CD4-positive, alpha-beta T cell treated with Interleukin-15 for 1 hour (primary cell): ENCODE results near the gene PCBP1.
"Not testable (repeated sequence)": the region's sequence is repeated elsewhere in the genome, so short reads cannot be mapped to it uniquely, and the experiment has no call there.

Experiments used
- DNase-seq: peaks from one replicate; pipeline ENCODE4 v3.0.0-alpha.2; 2020

The PCBP1 gene

GRCh38 chr2:70128005-70128404, 40.7 kb downstream of the PCBP1 start:
- DNase-seq, result no peak

GRCh38 chr2:70131344-70132143, 44.3 kb downstream of the PCBP1 start:
- DNase-seq, result not testable (repeated sequence)

DNA sequence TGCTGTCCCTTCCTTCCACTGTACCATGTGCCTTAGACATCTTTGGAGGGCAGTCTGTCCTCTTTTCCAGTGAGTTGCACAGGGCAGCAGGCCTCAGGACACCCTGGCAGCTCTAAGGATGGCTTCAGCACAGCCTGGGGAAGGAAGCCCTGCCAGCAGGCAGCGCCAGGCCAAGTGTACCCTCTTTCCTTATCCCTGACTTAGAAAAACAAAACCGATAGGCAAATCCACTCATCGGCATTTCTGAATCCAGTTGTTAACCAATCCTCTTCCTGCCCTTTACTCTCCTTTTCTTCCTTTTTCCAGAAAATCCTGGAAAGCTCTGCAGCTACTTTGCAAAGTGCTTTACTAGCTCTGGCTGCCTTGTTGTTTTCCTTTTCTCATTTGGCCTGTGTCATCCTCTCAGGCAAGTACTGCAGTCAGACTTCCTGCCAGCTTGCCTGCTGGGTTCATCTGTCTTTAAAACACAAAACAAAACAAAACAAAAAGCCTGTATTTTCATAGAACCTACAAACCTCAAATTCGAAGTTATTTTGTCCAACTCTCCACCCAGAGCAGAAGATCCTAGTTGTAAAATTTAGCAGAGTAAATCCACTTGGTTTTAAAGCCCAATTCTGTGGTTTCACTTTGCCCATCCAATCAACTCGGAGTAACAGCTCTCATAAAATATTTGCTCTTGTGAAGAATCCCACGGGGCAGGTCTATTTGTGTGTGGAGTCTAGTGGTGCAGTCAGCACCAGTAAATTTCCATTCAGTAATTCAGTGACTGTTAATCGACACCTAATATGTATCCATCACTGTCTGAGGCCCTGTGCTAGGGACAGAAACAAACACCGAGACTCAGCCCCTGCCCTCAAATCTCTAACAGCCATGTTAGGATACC, 45.2 kb downstream of the PCBP1 start:
- peak; percentile 55 for DNase-seq

- no peak for DNase-seq
These were observed 45.8 kb downstream of the PCBP1 start for GRCh38 chr2:70133127-70133452.

- peak; percentile 36 for DNase-seq
These were observed 46.4 kb downstream of the PCBP1 start for GRCh38 chr2:70133491-70134322.

DNA sequence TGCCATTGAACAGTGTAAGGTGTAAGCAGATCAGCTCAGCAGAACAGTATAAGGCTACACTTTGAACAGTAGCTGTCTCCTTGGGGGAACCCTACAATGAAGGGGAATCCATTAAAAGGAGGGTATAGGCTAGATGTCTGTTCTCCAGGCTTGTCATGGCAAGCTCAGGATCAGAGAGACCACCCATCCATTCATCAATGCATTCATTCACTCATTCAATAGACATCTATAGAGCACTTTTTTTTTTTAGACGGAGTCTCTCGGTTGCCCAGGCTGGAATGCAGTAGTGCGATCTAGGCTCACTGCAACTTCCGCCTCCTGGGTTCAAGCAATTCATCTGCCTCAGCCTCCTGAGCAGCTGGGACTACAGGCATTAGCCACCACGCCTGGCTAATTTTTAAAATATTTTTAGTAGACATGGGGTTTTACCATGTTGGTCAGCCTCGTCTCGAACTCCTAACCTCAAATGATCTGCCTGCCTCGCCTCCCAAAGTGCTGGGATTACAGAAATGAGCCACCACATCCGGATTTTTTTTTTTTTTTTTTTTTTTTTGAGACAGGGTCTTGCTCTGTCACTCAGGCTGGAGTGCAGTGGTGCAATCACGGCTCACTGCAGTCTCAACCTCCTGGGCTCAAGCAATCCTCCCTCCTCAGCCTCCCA, 47.2 kb downstream of the PCBP1 start:
- DNase-seq, result not testable (repeated sequence)
